B cell (primary cell): ENCODE results near the gene PRKN. TPM values are rescaled to one million over a fixed set of nuclear protein-coding genes. Genes with fewer than 3 reads are reported as not detected.

Experiments
- ATAC-seq: fragments of 200-7000 bp; cut with Tn5 transposase; one replicate; pipeline ENCODE4 v1.10.0; 2021; ENCODE audit warnings: low read depth, mild to moderate bottlenecking, moderate number of reproducible peaks, moderate library complexity
- CTCF ChIA-PET: fragments of 350-600 bp; sonication (Branson Sonifier 250); formaldehyde crosslinking; loops from one replicate; lab custom pipeline; 2021; ENCODE audit warnings: antibody characterized with exemption, inconsistent platforms; lab: Charles Lee
- POLR2A ChIA-PET: fragments of 350-600 bp; sonication (Branson Sonifier 250); formaldehyde crosslinking; loops from one replicate; lab custom pipeline; 2021; ENCODE audit warnings: antibody characterized with exemption; lab: Charles Lee
- DNase-seq: peaks from one replicate; pipeline ENCODE4 v3.0.0; 2013
- H2AFZ ChIP-seq: 2 replicates; pipeline ENCODE4 v1.6.1; 2012; ENCODE audit warnings: mild to moderate bottlenecking, low read depth, low read length; ENCODE audit not compliant: insufficient read depth, poor library complexity, severe bottlenecking
- H3K27ac ChIP-seq, 2 donors: 1 replicate in 1 of 2; 2 replicates in 1 of 2; pipeline ENCODE4 v1.5.1; 2012 to 2013; ENCODE audit warnings: low read length in 2 of 2, mild to moderate bottlenecking in 2 of 2, moderate library complexity in 1 of 2
- H3K27me3 ChIP-seq, 4 experiments: fragments of 200-600 bp in 1 of 4; sonication (generic) in 1 of 4; replicated peaks in 1 of 4; 1 replicate in 2 of 4; 2 replicates in 2 of 4; pipeline versions ENCODE4 v1.6.1 to v1.7.0; 2013 to 2016; ENCODE audit warnings: low read length in 3 of 4, mild to moderate bottlenecking in 2 of 4, mixed read lengths in 1 of 4, moderate library complexity in 1 of 4; ENCODE audit not compliant: insufficient read depth in 4 of 4, control insufficient read depth in 3 of 4; ENCODE audit errors: control extremely low read depth in 1 of 4
- H3K36me3 ChIP-seq, 2 experiments: replicated peaks in 1 of 2; 1 replicate in 1 of 2; 2 replicates in 1 of 2; pipeline versions ENCODE4 v1.6.1 to v1.7.1; 2013; ENCODE audit warnings: low read length in 1 of 2; ENCODE audit not compliant: insufficient read depth in 2 of 2, control insufficient read depth in 1 of 2; ENCODE audit errors: control extremely low read depth in 1 of 2, extremely low read depth in 1 of 2
- H3K4me1 ChIP-seq, 2 donors: fragments of 200-600 bp in 1 of 2; sonication (generic) in 1 of 2; 1 replicate in 1 of 2; 2 replicates in 1 of 2; pipeline versions ENCODE4 v1.5.1 to v1.6.1; 2013 to 2017; ENCODE audit warnings: low read length in 2 of 2; ENCODE audit not compliant: control insufficient read depth in 2 of 2, insufficient read depth in 2 of 2
- H3K4me2 ChIP-seq: replicated peaks from 2 replicates; pipeline ENCODE3; 2012; ENCODE audit warnings: mild to moderate bottlenecking, low read depth, low read length; ENCODE audit not compliant: poor library complexity, severe bottlenecking
- H3K4me3 ChIP-seq, 5 experiments: fragments of 200-600 bp in 1 of 5; sonication (generic) in 1 of 5; 1 replicate in 3 of 5; 2 replicates in 2 of 5; pipeline versions ENCODE4 v1.5.1 to v1.7.0; 2011 to 2016; ENCODE audit warnings: low read length in 4 of 5, mild to moderate bottlenecking in 4 of 5, low read depth in 2 of 5, control low read depth in 1 of 5, moderate library complexity in 1 of 5; ENCODE audit not compliant: insufficient read depth in 1 of 5; ENCODE audit errors: control extremely low read depth in 1 of 5, extremely low read depth in 1 of 5
- H3K79me2 ChIP-seq: fragments of 200-600 bp; sonication (generic); one replicate; pipeline ENCODE4 v1.6.0; 2016; ENCODE audit warnings: low read length; ENCODE audit not compliant: control insufficient read depth, insufficient read depth
- H3K9ac ChIP-seq: fragments of 200-600 bp; sonication (generic); 2 replicates; pipeline ENCODE4 v1.6.1; 2017; ENCODE audit warnings: mild to moderate bottlenecking, low read length, moderate library complexity
- H3K9me3 ChIP-seq, 3 donors: one replicate each; pipeline versions ENCODE4 v1.6.1 to v1.7.1; 2013; ENCODE audit warnings: low read length in 2 of 3; ENCODE audit not compliant: control insufficient read depth in 2 of 3, insufficient read depth in 1 of 3; ENCODE audit errors: control extremely low read depth in 1 of 3
- H4K20me1 ChIP-seq: 2 replicates; pipeline ENCODE4 v1.6.0; 2012; ENCODE audit warnings: mild to moderate bottlenecking, low read length; ENCODE audit not compliant: insufficient read depth, control insufficient read depth, poor library complexity, severe bottlenecking
- H3K27ac Mint-ChIP-seq: one replicate; pipeline ENCODE4 v1.8.0; 2021; ENCODE audit warnings: mixed read lengths
- H3K27me3 Mint-ChIP-seq: one replicate; pipeline ENCODE4 v1.8.0; 2021; ENCODE audit warnings: mixed read lengths
- H3K4me1 Mint-ChIP-seq: one replicate; pipeline ENCODE4 v1.8.0; 2021; ENCODE audit warnings: mixed read lengths
- H3K4me3 Mint-ChIP-seq: one replicate; pipeline ENCODE4 v1.8.0; 2021; ENCODE audit warnings: mixed read lengths
- H3K9me3 Mint-ChIP-seq: one replicate; pipeline ENCODE4 v1.8.0; 2022; ENCODE audit warnings: mixed read lengths; ENCODE audit not compliant: insufficient read depth
- CTCF ChIP-seq: fragments of 200-600 bp; IDR thresholded peaks from one replicate; pipeline ENCODE4 v1.8.0; 2022; ENCODE audit warnings: antibody characterized with exemption, mild to moderate bottlenecking
- EZH2 ChIP-seq: IDR thresholded peaks from 2 replicates; pipeline ENCODE4 v1.6.1; 2012; ENCODE audit warnings: borderline replicate concordance, low read depth, mild to moderate bottlenecking, moderate library complexity, low read length; ENCODE audit not compliant: insufficient read depth, poor library complexity, severe bottlenecking
- WGBS: methylation state at CpG from one replicate; pipeline ENCODE4 v1.1.5; 2013; ENCODE audit warnings: missing lambda C conversion rate; ENCODE audit not compliant: insufficient coverage; 5-methylcytosine and 5-hydroxymethylcytosine counted together
- intact Hi-C: fragments of 100-400 bp; cut with micrococcal nuclease; formaldehyde crosslinking; loops from one replicate; pipeline ENCODE4 v1.10.0; 2022
- polyA plus RNA-seq: library from polyadenylated mRNA; depleted of rRNA; stranded (reverse); fragments of >200 nt; gene quantifications from 2 replicates; pipeline ENCODE4 v1.2.3, GENCODE V29; 2012
- total RNA-seq, 2 donors: library from RNA; stranded (reverse); fragments of 120-200 nt in 1 of 2; gene quantifications; 1 replicate in 1 of 2; 2 replicates in 1 of 2; pipeline versions ENCODE4 v1.2.3 to v1.2.4, GENCODE V29; 2013 to 2022

Gene PRKN
- total and polyA plus RNA-seq, 2 donors (not counting 1 experiment from before 2014, with no cell fraction given), result 1.6 to 6.2 TPM

GRCh38 chr6:161630674-161631073 is 1096.9 kb downstream of the PRKN start:
- Histone ChIP-seq H3K79me2 (no peaks in the 10 kb centered on the region), H3K27me3 (no peaks in the 10 kb centered on the region), H3K27ac (no peak overlapping the region), H3K4me2 (no peak overlapping the region), H3K4me1 (no peaks in the 10 kb centered on the region), H3K9ac (no peak overlapping the region), H3K9me3 (peaks cover 0 to 10% (median 0%) of the 10 kb centered on the region in 3 donors), H3K4me3 (no peak overlapping the region), H3K36me3 (no peaks in the 10 kb centered on the region), H2AFZ (no peak overlapping the region), H4K20me1 (no peaks in the 10 kb centered on the region)
- CTCF ChIA-PET, result no interaction called here
- intact Hi-C loops, result no loop called here
- 73% methylated on average over 6 of the region's 6 CpGs for WGBS
- TF ChIP-seq CTCF, result no peak
- no peak for TF ChIP-seq EZH2
- POLR2A ChIA-PET, result no interaction called here
- ATAC-seq, result no peak
- Mint-ChIP-seq H3K4me3 (no peak overlapping the region), H3K27ac (no peak overlapping the region), H3K9me3 (no peaks in the 10 kb centered on the region), H3K4me1 (no peaks in the 10 kb centered on the region), H3K27me3 (no peaks in the 10 kb centered on the region)
- no peak for DNase-seq

DNA sequence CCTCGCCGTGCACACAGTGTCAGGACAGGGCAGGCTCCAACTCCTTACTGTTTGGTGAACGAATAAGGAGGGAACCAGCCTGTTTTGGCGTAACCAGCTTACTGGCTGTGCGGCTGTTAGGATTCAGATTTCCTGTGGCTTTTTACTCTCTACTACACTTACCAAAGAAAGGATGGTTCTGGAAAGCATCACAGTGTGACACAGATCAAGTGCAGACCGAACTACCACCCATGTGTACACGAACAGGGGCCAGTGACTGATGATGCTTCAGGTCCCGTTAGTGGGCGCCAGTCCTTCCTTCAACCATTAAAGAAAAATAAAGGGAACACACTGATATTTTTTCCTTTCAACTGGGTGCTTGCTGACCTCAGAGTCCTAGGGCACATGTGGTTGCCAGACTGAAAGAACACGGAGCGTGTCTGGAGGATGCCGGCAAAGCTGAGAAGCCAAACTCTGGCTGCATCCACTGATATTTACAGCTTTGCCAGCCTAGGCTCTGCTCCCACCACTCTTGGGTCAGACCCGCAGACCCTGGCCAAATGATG is 1101.4 kb downstream of the PRKN start:
- ChIA-PET CTCF (no interaction called here), POLR2A (no interaction called here)
- intact Hi-C loops, result no loop called here
- Mint-ChIP-seq H3K4me1 (no peaks in the 10 kb centered on the region), H3K27ac (no peak overlapping the region), H3K4me3 (no peak overlapping the region), H3K9me3 (peaks cover 2% of the 10 kb centered on the region), H3K27me3 (no peaks in the 10 kb centered on the region)
- WGBS, result 93% methylated on average over 10 of the region's 13 CpGs
- H2AFZ ChIP-seq, result no peak overlapping the region
- ATAC-seq (no peak), DNase-seq (no peak)
- no peak for TF ChIP-seq CTCF
- no peak for TF ChIP-seq EZH2
- no peak overlapping the region for H3K4me2 ChIP-seq
- peaks cover 0 to 15% (median 0%) of the 10 kb centered on the region in 3 donors for H3K9me3 ChIP-seq
- H3K36me3 ChIP-seq, result no peaks in the 10 kb centered on the region
- H3K9ac ChIP-seq, result no peak overlapping the region
- H3K4me1 ChIP-seq, result no peaks in the 10 kb centered on the region
- H3K79me2 ChIP-seq, result no peaks in the 10 kb centered on the region
- H3K4me3 ChIP-seq, result no peak overlapping the region
- no peaks in the 10 kb centered on the region for H4K20me1 ChIP-seq
- no peak overlapping the region for H3K27ac ChIP-seq
- no peaks in the 10 kb centered on the region for H3K27me3 ChIP-seq
